ENCODE data around the gene NDUFS7. TPM values are rescaled to one million over a fixed set of nuclear protein-coding genes. Genes with fewer than 3 reads are reported as not detected.

Gene NDUFS7
- total RNA-seq, 1 donor, result 46.0 TPM

- TF ChIP-seq CTCF (IDR thresholded peaks at IDR 0.05; ENCODE audit: extremely low read depth, low read depth, low read length), result no peak
Observed at GRCh38 chr19:1343041-1343440, 40.7 kb upstream of the NDUFS7 start.

GRCh38 chr19:1349211-1349610 lies 34.5 kb upstream of the NDUFS7 start:
- H3K79me2 ChIP-seq (ENCODE audit: insufficient read depth, low read length), result no peaks in the 10 kb centered on the region
- no peaks in the 10 kb centered on the region for H3K9me3 ChIP-seq (ENCODE audit: low read depth, low read length)
- H3K4me3 ChIP-seq (ENCODE audit: insufficient read depth, low read length), result no peak overlapping the region
- no peaks in the 10 kb centered on the region for H4K20me1 ChIP-seq (ENCODE audit: insufficient read depth, low read length)
- H3K4me2 ChIP-seq (ENCODE audit: insufficient read depth, low read length), result no peak overlapping the region
- TF ChIP-seq CTCF (IDR thresholded peaks at IDR 0.05; ENCODE audit: extremely low read depth, low read depth, low read length), result no peak
- no peaks in the 10 kb centered on the region for H3K36me3 ChIP-seq (ENCODE audit: insufficient read depth, low read length)
- H2AFZ ChIP-seq (ENCODE audit: low read length), result no peak overlapping the region
- no peaks in the 10 kb centered on the region for H3K4me1 ChIP-seq (ENCODE audit: insufficient read depth, low read length)
- DNase-seq (ENCODE audit: insufficient read length, low spot score, missing footprints), result no peak
- no peaks in the 10 kb centered on the region for H3K27me3 ChIP-seq (ENCODE audit: insufficient read depth, low read length)
- no peak overlapping the region for H3K27ac ChIP-seq (ENCODE audit: low read depth, low read length)

More at GRCh38 chr19:1343041-1343440, 40.7 kb upstream of the NDUFS7 start:
- H2AFZ ChIP-seq (ENCODE audit: low read length), result no peak overlapping the region
- H3K4me2 ChIP-seq (ENCODE audit: insufficient read depth, low read length), result no peak overlapping the region
- no peak for DNase-seq (ENCODE audit: insufficient read length, low spot score, missing footprints)
- H3K4me1 ChIP-seq (ENCODE audit: insufficient read depth, low read length), result no peaks in the 10 kb centered on the region
- no peaks in the 10 kb centered on the region for H3K79me2 ChIP-seq (ENCODE audit: insufficient read depth, low read length)
- H4K20me1 ChIP-seq (ENCODE audit: insufficient read depth, low read length), result no peaks in the 10 kb centered on the region
- peaks cover 6% of the 10 kb centered on the region for H3K27me3 ChIP-seq (ENCODE audit: insufficient read depth, low read length)
- H3K9me3 ChIP-seq (ENCODE audit: low read depth, low read length), result no peaks in the 10 kb centered on the region
- H3K4me3 ChIP-seq (ENCODE audit: insufficient read depth, low read length), result no peak overlapping the region
- no peak overlapping the region for H3K27ac ChIP-seq (ENCODE audit: low read depth, low read length)
- H3K36me3 ChIP-seq (ENCODE audit: insufficient read depth, low read length), result no peaks in the 10 kb centered on the region

GRCh38 chr19:1350867-1351266 lies 32.8 kb upstream of the NDUFS7 start:
- no peak overlapping the region for H3K27ac ChIP-seq (ENCODE audit: low read depth, low read length)
- no peaks in the 10 kb centered on the region for H3K27me3 ChIP-seq (ENCODE audit: insufficient read depth, low read length)
- peaks cover 8% of the 10 kb centered on the region for H3K79me2 ChIP-seq (ENCODE audit: insufficient read depth, low read length)
- DNase-seq (ENCODE audit: insufficient read length, low spot score, missing footprints), result no peak
- no peaks in the 10 kb centered on the region for H4K20me1 ChIP-seq (ENCODE audit: insufficient read depth, low read length)
- H3K4me3 ChIP-seq (ENCODE audit: insufficient read depth, low read length), result no peak overlapping the region
- H3K36me3 ChIP-seq (ENCODE audit: insufficient read depth, low read length), result no peaks in the 10 kb centered on the region
- H2AFZ ChIP-seq (ENCODE audit: low read length), result no peak overlapping the region
- H3K4me2 ChIP-seq (ENCODE audit: insufficient read depth, low read length), result no peak overlapping the region
- no peak for TF ChIP-seq CTCF (IDR thresholded peaks at IDR 0.05; ENCODE audit: extremely low read depth, low read depth, low read length)
- H3K9me3 ChIP-seq (ENCODE audit: low read depth, low read length), result no peaks in the 10 kb centered on the region
- peaks cover 2% of the 10 kb centered on the region for H3K4me1 ChIP-seq (ENCODE audit: insufficient read depth, low read length)

GRCh38 chr19:1351381-1351851 lies 32.3 kb upstream of the NDUFS7 start:
- no peaks in the 10 kb centered on the region for H3K27me3 ChIP-seq (ENCODE audit: insufficient read depth, low read length)
- no peak overlapping the region for H3K4me2 ChIP-seq (ENCODE audit: insufficient read depth, low read length)
- H4K20me1 ChIP-seq (ENCODE audit: insufficient read depth, low read length), result no peaks in the 10 kb centered on the region
- H3K27ac ChIP-seq (ENCODE audit: low read depth, low read length), result no peak overlapping the region
- H3K4me1 ChIP-seq (ENCODE audit: insufficient read depth, low read length), result peaks cover 8% of the 10 kb centered on the region
- no peaks in the 10 kb centered on the region for H3K9me3 ChIP-seq (ENCODE audit: low read depth, low read length)
- peaks cover 12% of the 10 kb centered on the region for H3K79me2 ChIP-seq (ENCODE audit: insufficient read depth, low read length)
- H3K4me3 ChIP-seq (ENCODE audit: insufficient read depth, low read length), result no peak overlapping the region
- DNase-seq (ENCODE audit: insufficient read length, low spot score, missing footprints), result no peak
- no peaks in the 10 kb centered on the region for H3K36me3 ChIP-seq (ENCODE audit: insufficient read depth, low read length)
- TF ChIP-seq CTCF (IDR thresholded peaks at IDR 0.05; ENCODE audit: extremely low read depth, low read depth, low read length), result no peak
- no peak overlapping the region for H2AFZ ChIP-seq (ENCODE audit: low read length)

Measured in osteoblast (primary cell).